H54 (cell line): ENCODE results near the gene UNC5A.
A peak's percentile ranks its signal among the peaks of the same experiment; 100 is the strongest.

ENCODE experiments used
- DNase-seq: peaks from one replicate; pipeline ENCODE4 v3.0.0; 2011; ENCODE audit warnings: low spot score, mixed read lengths; ENCODE audit not compliant: insufficient read length
- FAIRE-seq: peaks from 3 replicates; lab custom pipeline; 2011; peaks lifted over from hg19 to GRCh38; lab: Jason Lieb, UNC
- POLR2A ChIP-seq: IDR thresholded peaks from 2 replicates; pipeline ENCODE4 v1.6.1; 2011; ENCODE audit warnings: low read depth, mild to moderate bottlenecking, low read length

UNC5A gene

GRCh38 chr5:176788941-176789872 is 21.2 kb upstream of the UNC5A start:
- FAIRE-seq (no peak), DNase-seq (no peak)
- no peak for TF ChIP-seq POLR2A

GRCh38 chr5:176789873-176790615 is 20.3 kb upstream of the UNC5A start:
- DNase-seq = no peak
- FAIRE-seq = no peak

DNA sequence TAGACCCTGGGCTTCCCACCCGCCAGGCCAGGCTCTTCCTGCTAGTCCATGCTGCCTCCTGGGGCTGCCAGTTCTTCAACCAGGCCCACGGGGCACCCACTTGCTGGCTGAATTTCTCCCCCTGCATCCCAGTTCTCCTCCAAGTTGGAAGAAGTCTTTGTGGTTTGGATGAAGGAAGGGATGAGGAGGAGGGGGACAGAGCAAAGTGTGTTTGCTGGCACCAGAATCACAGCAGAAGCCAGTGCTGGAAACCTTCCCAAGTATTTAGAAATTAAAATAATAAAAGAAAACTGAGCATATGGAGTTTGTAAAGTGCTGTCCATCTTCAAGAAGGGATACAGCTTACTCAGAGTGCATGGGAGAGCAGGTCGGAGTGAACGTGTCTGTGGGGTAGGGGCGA is 19.4 kb upstream of the UNC5A start:
- DNase-seq (no peak), FAIRE-seq (no peak)
- no peak for TF ChIP-seq POLR2A

More at GRCh38 chr5:176789873-176790615, 20.3 kb upstream of the UNC5A start:
- no peak for TF ChIP-seq POLR2A

- no peak for TF ChIP-seq POLR2A
- DNase-seq (no peak), FAIRE-seq (no peak)
Measured at GRCh38 chr5:176792655-176793342, 17.6 kb upstream of the UNC5A start.

- no peak for FAIRE-seq
- TF ChIP-seq POLR2A = no peak
- peak; percentile 59 for DNase-seq
Measured at GRCh38 chr5:176793343-176793699, 17.0 kb upstream of the UNC5A start.

DNA sequence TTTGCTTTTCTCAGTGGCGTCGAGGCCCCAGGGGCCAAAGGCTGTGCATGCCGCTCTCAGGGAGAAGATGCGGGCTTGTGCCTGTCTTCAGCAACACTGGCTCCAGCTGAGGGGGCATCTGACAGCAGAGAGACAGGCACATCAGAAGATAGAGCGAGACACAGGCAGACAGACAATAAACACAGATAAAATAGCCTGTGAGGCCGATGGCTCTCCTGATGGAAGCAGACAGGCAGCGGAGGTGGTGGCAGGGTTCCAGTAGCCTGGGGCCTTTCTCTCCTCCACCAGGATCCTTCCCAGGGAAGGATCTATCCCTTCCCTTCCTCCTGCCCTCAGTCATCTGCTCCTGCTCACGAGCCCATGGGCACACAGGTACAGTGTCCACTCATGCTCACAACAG is 16.6 kb upstream of the UNC5A start:
- DNase-seq (no peak), FAIRE-seq (no peak)
- TF ChIP-seq POLR2A = no peak

GRCh38 chr5:176794509-176794908 is 15.8 kb upstream of the UNC5A start:
- FAIRE-seq (no peak), DNase-seq (no peak)
- TF ChIP-seq POLR2A = no peak

DNA sequence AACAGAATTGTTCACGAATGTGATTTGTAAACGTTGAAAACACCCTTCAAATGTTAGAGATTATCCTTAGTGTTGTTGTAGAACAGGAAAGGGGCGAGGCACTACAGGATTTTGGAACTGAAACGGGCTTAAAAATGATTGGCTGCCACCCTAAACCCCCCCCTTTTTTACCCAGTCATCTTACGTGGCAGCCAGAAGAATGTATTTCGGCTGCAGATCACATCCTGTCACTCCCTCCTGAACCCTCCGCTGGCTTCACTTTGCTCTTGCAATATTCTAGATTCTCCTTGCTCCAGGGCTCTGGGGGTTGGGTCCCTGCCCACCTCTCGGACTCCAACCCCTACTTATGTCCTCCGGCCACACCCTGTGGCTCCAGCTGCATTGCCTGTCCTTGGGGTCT is 13.9 kb upstream of the UNC5A start:
- FAIRE-seq = no peak
- no peak for TF ChIP-seq POLR2A
- peak; percentile 53 for DNase-seq

DNA sequence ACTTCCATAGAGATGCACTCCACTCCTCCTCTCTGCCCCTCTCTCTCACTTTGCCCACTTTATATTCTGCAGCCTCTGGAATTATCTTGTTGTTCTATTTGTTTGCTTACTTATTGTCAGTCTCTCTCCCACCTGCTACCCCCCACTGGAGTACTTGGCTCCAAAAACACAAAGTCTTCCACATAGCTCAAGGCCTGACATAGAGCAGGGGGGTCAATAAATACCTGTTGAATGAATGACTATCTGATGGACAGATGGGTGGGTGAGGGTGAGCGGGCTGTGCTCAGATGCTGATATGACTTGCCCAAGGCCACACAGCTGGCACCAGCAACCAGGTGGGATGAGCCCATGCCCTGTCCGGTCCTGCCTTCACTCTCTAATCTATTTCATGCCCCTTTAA is 13.4 kb upstream of the UNC5A start:
- no peak for TF ChIP-seq POLR2A
- no peak for FAIRE-seq
- DNase-seq = no peak

GRCh38 chr5:176797456-176798050 is 12.8 kb upstream of the UNC5A start:
- TF ChIP-seq POLR2A = no peak
- no peak for FAIRE-seq
- DNase-seq = no peak

DNA sequence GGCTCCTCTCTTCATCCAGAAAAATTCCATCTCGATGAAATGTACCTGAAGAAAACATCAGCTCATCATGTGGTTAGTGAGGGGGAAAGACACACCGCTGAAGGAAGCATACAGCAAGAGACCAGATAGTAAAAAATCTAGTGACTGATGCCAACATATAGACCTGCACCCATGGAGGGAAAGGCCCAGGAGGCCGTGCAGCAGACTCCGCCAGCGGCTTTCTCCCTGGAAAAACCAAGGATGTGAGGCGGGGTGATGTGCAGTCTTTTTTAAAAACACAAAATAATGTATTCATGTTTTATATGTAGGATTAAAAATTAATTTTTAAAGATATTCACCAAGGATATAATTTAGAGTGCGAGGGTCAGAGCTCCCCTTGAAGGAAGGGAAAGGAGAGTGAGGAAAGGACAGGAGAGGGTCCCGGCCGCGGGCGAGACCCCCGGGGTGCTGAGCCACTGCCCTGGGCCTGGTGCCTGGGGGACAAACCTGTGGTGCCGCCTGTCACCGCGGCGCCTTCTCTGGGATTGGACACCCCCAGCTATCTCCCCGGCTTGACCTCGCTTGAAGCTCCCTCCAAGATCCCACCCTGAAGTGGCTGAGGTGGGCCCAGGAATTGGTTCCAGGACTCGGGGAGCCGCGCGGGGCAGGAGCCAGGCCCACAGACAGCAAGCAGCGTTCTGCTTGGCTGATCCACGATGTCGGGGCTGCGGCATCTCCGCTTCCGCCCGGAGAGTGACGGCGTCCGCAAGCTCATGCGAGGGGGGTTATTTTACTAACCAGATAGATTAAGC is 12.1 kb upstream of the UNC5A start:
- DNase-seq = no peak
- no peak for FAIRE-seq

DNA sequence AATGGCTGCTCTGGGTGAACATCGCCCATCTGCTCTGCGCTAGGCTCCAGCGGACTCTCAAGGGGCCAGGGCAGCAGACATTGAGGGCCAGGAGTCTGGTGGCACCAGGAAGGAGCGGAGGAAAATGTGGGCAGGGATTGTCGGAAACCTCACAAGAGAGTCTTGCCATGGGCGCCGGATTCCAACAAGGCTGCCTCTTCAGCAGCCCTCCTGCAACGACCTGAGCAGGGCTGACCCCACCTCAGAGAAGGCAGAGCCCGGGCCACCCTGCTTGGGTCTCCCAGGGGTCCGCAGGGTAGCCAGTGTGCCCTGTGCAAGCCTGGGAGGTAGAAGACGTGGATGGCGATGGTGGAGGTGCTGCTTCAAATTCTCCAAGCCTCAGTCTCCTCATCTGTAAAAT is 11.4 kb upstream of the UNC5A start:
- DNase-seq = no peak
- no peak for FAIRE-seq

More for the DNA sequence above, 12.1 kb upstream of the UNC5A start:
- TF ChIP-seq POLR2A = no peak

DNA sequence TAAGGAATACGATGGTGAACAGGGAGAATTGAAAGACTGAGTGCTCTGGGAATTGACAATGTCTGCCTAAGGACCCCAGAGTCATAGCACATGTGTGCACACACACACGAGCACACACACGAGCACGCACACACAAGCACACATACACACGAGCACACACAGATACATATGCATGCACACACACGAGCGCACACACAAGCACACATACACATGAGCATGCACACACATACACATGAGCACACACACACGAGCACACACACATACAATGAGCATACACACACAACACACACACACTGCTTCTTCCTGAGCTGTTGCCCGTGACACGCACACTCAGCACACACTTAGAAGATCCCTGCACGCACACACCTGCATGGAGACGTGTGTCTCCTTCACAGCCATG is 10.9 kb upstream of the UNC5A start:
- FAIRE-seq = no peak
- DNase-seq = no peak
- no peak for TF ChIP-seq POLR2A

More for the DNA sequence above, 11.4 kb upstream of the UNC5A start:
- no peak for TF ChIP-seq POLR2A
